ENCODE measurements around the gene HSPA5. TPM values are rescaled to one million over a fixed set of nuclear protein-coding genes. Genes with fewer than 3 reads are reported as not detected.
A peak's percentile ranks its signal among the peaks of the same experiment; 100 is the strongest.
"Not testable (repeated sequence)": the region's sequence is repeated elsewhere in the genome, so short reads cannot be mapped to it uniquely, and the experiment has no call there.

HSPA5 gene
- total RNA-seq, 4 donors from 2014 or later: 53.7 to 88.5 (median 81.5) TPM

- no peak for TF ChIP-seq CTCF (IDR thresholded peaks at IDR 0.05)
- no peak for TF ChIP-seq POLR2AphosphoS5 (IDR thresholded peaks at IDR 0.05)
- TF ChIP-seq POLR2A (IDR thresholded peaks at IDR 0.05): no peak
- TF ChIP-seq EP300 (IDR thresholded peaks at IDR 0.05): no peak
- Histone ChIP-seq H3K36me3 (peaks cover 0 to 62% of the 10 kb centered on the region in 2 donors), H3K27ac (peak overlapping the region in 1 of 4 donors; percentile 6), H3K9me3 (no peaks in the 10 kb centered on the region), H3K4me3 (peak overlapping the region in 1 of 2 donors; percentile 91), H3K4me1 (peaks cover 2 to 66% (median 33%) of the 10 kb centered on the region in 3 donors), H3K27me3 (no peaks in the 10 kb centered on the region)
- WGBS, 2 donors (ENCODE audit: low coverage in 1 of 2): 81 to 87% methylated on average over 6 to 7 of the region's 7 CpGs
- no peak for ATAC-seq
These were observed 2.8 kb downstream of the HSPA5 start for GRCh38 chr9:125238127-125238914.

- ATAC-seq, H3K27me3 ChIP-seq, H3K4me3 ChIP-seq, H3K9me3 ChIP-seq: not testable (repeated sequence)
- Histone ChIP-seq H3K4me1 (peaks cover 2 to 58% (median 33%) of the 10 kb centered on the region in 3 donors), H3K27ac (peak overlapping the region in 1 of 4 donors; percentile 19), H3K36me3 (peaks cover 0 to 75% of the 10 kb centered on the region in 2 donors)
- 70 to 83% methylated on average over 4 to 5 of the region's 5 CpGs for WGBS, 2 donors (ENCODE audit: low coverage in 1 of 2)
These were observed 4.5 kb downstream of the HSPA5 start for GRCh38 chr9:125236520-125237159.

- Histone ChIP-seq H3K36me3 (peaks cover 0 to 82% of the 10 kb centered on the region in 2 donors), H3K27ac (peak overlapping the region in 1 of 4 donors; percentile 19), H3K27me3 (no peaks in the 10 kb centered on the region), H3K4me1 (peaks cover 2 to 58% (median 33%) of the 10 kb centered on the region in 3 donors), H3K9me3 (no peaks in the 10 kb centered on the region), H3K4me3 (no peak overlapping the region)
- no peak for TF ChIP-seq EP300 (IDR thresholded peaks at IDR 0.05)
- no peak for TF ChIP-seq POLR2AphosphoS5 (IDR thresholded peaks at IDR 0.05)
- TF ChIP-seq CTCF (IDR thresholded peaks at IDR 0.05): no peak
- no peak for TF ChIP-seq POLR2A (IDR thresholded peaks at IDR 0.05)
- 45 to 46% methylated on average over 4 to 5 of the region's 5 CpGs for WGBS, 2 donors (ENCODE audit: low coverage in 1 of 2)
- no peak for ATAC-seq
These were observed 5.2 kb downstream of the HSPA5 start for GRCh38 chr9:125235804-125236519.

- not testable (repeated sequence) for H3K4me3 ChIP-seq, H3K9me3 ChIP-seq, H3K27me3 ChIP-seq, H3K27ac ChIP-seq, ATAC-seq
- Histone ChIP-seq H3K36me3 (peaks cover 0 to 93% of the 10 kb centered on the region in 2 donors), H3K4me1 (peaks cover 2 to 45% (median 28%) of the 10 kb centered on the region in 3 donors)
- 87 to 97% methylated on average over 6 of the region's 8 CpGs for whole genome bisulfite sequencing, 2 donors (ENCODE audit: low coverage in 1 of 2)
These were observed 7.0 kb downstream of the HSPA5 start for GRCh38 chr9:125234099-125234498.

- Histone ChIP-seq H3K27ac (peak overlapping the region in 1 of 4 donors; percentile 24), H3K9me3 (no peaks in the 10 kb centered on the region), H3K27me3 (no peaks in the 10 kb centered on the region), H3K4me1 (peaks cover 2 to 41% (median 24%) of the 10 kb centered on the region in 3 donors), H3K4me3 (no peak overlapping the region), H3K36me3 (peaks cover 0 to 93% of the 10 kb centered on the region in 2 donors)
- no peak for TF ChIP-seq CTCF (IDR thresholded peaks at IDR 0.05)
- TF ChIP-seq POLR2AphosphoS5 (IDR thresholded peaks at IDR 0.05): peak; percentile 52
- 0 to 19% methylated on average over 1 to 3 of the region's 3 CpGs for WGBS, 2 donors (ENCODE audit: low coverage in 1 of 2)
- no peak for ATAC-seq
These were observed 7.5 kb downstream of the HSPA5 start for GRCh38 chr9:125233678-125234077.
